H1 (cell line): Measurements from ENCODE around the gene SOX13.

ENCODE experiments used
- EP300 ChIP-seq, 2 experiments: IDR thresholded peaks; 1 replicate in 1 of 2; 2 replicates in 1 of 2; pipeline ENCODE4 v1.6.1; 2011 to 2012; ENCODE audit warnings: low read depth in 2 of 2, low read length in 2 of 2, mild to moderate bottlenecking in 2 of 2, borderline replicate concordance in 1 of 2, inconsistent platforms in 1 of 2, moderate library complexity in 1 of 2
- FOSL1 ChIP-seq: IDR thresholded peaks from 2 replicates; pipeline ENCODE4 v1.6.1; 2011; ENCODE audit warnings: mild to moderate bottlenecking, low read depth, low read length, moderate library complexity; ENCODE audit not compliant: insufficient read depth
- MAFK ChIP-seq: IDR thresholded peaks from 2 replicates; pipeline ENCODE4 v1.6.1; 2012; ENCODE audit warnings: low read depth, mild to moderate bottlenecking, improper control_type of control experiment, low read length
- RFX5 ChIP-seq: IDR thresholded peaks from 2 replicates; pipeline ENCODE4 v1.6.1; 2011; ENCODE audit warnings: low read depth, low read length, improper control_type of control experiment, borderline replicate concordance
- TF ChIP-seq, protein P1 (sequence below): IDR thresholded peaks from 2 replicates; pipeline ENCODE4 v1.6.1; 2011; ENCODE audit warnings: low read length, improper control_type of control experiment
- TF ChIP-seq, protein P2 (sequence below), 3 experiments: IDR thresholded peaks; 1 replicate in 2 of 3; 2 replicates in 1 of 3; pipeline versions ENCODE4 v1.5.1 to v1.6.1; 2011; ENCODE audit warnings: low read length in 3 of 3, mild to moderate bottlenecking in 3 of 3, inconsistent platforms in 2 of 3, low read depth in 1 of 3, moderate library complexity in 1 of 3; ENCODE audit not compliant: insufficient read depth in 1 of 3; ENCODE audit errors: control extremely low read depth in 1 of 3

- TF ChIP-seq, protein P1, sequence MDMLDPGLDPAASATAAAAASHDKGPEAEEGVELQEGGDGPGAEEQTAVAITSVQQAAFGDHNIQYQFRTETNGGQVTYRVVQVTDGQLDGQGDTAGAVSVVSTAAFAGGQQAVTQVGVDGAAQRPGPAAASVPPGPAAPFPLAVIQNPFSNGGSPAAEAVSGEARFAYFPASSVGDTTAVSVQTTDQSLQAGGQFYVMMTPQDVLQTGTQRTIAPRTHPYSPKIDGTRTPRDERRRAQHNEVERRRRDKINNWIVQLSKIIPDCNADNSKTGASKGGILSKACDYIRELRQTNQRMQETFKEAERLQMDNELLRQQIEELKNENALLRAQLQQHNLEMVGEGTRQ: no peak
- TF ChIP-seq, protein P2, sequence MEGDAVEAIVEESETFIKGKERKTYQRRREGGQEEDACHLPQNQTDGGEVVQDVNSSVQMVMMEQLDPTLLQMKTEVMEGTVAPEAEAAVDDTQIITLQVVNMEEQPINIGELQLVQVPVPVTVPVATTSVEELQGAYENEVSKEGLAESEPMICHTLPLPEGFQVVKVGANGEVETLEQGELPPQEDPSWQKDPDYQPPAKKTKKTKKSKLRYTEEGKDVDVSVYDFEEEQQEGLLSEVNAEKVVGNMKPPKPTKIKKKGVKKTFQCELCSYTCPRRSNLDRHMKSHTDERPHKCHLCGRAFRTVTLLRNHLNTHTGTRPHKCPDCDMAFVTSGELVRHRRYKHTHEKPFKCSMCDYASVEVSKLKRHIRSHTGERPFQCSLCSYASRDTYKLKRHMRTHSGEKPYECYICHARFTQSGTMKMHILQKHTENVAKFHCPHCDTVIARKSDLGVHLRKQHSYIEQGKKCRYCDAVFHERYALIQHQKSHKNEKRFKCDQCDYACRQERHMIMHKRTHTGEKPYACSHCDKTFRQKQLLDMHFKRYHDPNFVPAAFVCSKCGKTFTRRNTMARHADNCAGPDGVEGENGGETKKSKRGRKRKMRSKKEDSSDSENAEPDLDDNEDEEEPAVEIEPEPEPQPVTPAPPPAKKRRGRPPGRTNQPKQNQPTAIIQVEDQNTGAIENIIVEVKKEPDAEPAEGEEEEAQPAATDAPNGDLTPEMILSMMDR (IDR thresholded peaks at IDR 0.05; ENCODE audit: control extremely low read depth in 1 of 3, insufficient read depth in 1 of 3, low read depth in 1 of 3, low read length in 3 of 3): no peak
- TF ChIP-seq FOSL1: no peak
- no peak for TF ChIP-seq RFX5
- no peak for TF ChIP-seq MAFK
- no peak for TF ChIP-seq EP300 (IDR thresholded peaks at IDR 0.05; ENCODE audit: borderline replicate concordance in 1 of 2, low read depth in 2 of 2, low read length in 2 of 2)
Observed at GRCh38 chr1:204102739-204103430, 30.0 kb downstream of the SOX13 start.
